ENCODE results near the gene LIMS2. TPM values are rescaled to one million over a fixed set of nuclear protein-coding genes. Genes with fewer than 3 reads are reported as not detected.

Gene LIMS2, protein sequence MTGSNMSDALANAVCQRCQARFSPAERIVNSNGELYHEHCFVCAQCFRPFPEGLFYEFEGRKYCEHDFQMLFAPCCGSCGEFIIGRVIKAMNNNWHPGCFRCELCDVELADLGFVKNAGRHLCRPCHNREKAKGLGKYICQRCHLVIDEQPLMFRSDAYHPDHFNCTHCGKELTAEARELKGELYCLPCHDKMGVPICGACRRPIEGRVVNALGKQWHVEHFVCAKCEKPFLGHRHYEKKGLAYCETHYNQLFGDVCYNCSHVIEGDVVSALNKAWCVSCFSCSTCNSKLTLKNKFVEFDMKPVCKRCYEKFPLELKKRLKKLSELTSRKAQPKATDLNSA
- 161 TPM for total RNA-seq
- long read RNA-seq, transcript LIMS2-208 (10 exons, 2,335 nt): minor isoform, 15 of 313 reads
- long read RNA-seq, transcript LIMS2-204 (6 exons, 1,678 nt): minor isoform, 6 of 313 reads
- long read RNA-seq, transcript LIMS2-202 (10 exons, 2,045 nt): major isoform, 184 of 313 reads
- long read RNA-seq, transcript LIMS2-203 (7 exons, 867 nt): minor isoform, 7 of 313 reads
- long read RNA-seq, partial matches to known transcripts: 38 of 313 reads
- long read RNA-seq, other reads (novel, unspliced or antisense): 54 of 313 reads

DNA sequence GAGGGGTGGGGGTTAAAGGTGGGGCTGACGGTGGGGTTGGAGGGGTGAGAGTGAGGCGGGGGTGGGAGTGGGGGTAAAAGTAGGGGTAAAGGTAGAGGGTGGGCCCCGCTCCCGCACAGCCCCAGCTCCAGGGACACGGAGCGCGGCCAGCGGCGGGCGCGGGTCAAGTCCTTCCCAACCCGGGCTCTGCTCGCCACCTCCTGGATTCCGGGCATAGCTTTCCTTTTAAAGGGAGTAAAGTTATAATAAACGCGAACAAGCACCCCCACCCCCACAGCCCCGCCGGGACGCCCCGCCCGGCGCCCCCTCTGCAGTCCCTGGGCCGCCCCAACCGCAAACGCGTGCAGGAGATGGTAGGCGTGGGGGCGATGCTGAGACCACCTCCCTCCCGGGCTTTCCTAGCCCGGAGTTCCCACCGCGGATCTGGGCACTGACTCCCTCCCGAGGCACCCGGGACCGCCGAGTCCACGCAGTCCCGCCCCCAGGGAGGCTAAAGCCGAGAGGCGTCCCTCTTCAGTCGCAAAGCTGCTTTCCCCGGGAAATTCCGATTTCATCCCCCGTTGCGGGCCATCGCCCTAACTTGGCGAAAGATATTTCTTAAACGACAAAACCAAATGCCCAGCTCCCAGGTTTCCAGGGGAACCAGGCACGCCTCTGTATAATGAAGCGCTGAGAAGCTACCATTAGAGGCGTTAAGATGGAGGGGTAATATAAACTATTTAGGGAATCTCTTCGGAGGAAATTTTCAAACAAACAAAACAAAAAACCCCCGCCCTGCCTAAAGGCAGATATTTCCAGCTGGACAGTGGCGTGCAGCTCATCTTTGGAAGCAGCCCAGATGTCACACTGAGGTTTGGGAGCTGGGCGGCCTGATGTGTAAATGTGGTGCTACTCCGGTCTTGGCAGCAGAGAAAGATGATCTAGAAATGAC lies at the start of gene LIMS2:
TSS of gene LIMS2 (minus strand) at position 200 of the 931 bp plus-strand sequence. CDS start 506 bp downstream, outside the sequence.
- Histone ChIP-seq H3K27ac (peak within 1 kb of the TSS; percentile 86), H3K4me3 (peak within 1 kb of the TSS; percentile 72), H3K27me3 (no peaks in the 10 kb centered on the region), H3K36me3 (no peaks in the 10 kb centered on the region), H3K9me3 (no peaks in the 10 kb centered on the region), H3K4me1 (peaks cover 29% of the 10 kb centered on the region)
- DNase-seq (peak; percentile 80), ATAC-seq (peak; percentile 50)
- intact Hi-C loops (cut with DNase I): no loop called here
- TF ChIP-seq, protein P1, sequence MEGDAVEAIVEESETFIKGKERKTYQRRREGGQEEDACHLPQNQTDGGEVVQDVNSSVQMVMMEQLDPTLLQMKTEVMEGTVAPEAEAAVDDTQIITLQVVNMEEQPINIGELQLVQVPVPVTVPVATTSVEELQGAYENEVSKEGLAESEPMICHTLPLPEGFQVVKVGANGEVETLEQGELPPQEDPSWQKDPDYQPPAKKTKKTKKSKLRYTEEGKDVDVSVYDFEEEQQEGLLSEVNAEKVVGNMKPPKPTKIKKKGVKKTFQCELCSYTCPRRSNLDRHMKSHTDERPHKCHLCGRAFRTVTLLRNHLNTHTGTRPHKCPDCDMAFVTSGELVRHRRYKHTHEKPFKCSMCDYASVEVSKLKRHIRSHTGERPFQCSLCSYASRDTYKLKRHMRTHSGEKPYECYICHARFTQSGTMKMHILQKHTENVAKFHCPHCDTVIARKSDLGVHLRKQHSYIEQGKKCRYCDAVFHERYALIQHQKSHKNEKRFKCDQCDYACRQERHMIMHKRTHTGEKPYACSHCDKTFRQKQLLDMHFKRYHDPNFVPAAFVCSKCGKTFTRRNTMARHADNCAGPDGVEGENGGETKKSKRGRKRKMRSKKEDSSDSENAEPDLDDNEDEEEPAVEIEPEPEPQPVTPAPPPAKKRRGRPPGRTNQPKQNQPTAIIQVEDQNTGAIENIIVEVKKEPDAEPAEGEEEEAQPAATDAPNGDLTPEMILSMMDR (IDR thresholded peaks at IDR 0.05): peak; percentile 21

DNA sequence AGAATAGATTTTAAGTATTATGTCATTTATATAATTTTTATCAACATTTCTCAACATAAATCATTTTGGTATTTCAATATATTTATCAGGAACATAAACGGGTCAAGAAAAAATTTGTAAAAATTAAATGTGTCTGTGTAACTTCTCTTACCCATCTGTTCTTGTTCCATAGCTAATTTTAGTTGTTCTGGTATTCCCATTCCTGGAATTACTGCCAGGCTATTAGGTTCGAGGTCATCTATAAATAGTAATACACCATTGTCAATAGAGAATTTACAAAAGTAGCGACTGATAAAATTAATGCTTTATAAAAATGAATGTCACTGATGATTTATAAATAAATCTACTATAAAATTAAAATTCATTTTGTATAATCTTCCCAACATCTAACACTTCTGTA lies 47.5 kb upstream of the LIMS2 start:
- H3K36me3 ChIP-seq: peaks cover 55% of the 10 kb centered on the region
- TF ChIP-seq, protein P1 (IDR thresholded peaks at IDR 0.05): no peak
- ATAC-seq: no peak

DNA sequence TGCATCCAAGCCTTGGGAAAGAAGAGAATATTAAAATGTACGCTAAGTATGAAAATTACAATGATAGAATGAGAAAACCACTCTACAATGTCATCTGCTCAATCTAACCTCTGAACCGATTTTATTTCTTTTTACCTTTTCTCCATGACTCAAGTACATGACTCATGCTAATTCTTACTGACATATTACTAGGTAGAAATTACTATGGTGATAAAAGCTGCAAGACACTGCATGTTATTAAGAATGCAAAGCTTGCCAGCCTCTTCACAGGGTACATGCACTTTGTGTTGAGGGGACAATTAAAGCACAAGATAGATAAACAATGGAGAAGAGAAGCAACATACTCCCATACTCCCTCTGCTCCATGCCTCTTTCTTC lies 46.6 kb upstream of the LIMS2 start:
- no peaks in the 10 kb centered on the region for H3K4me1 ChIP-seq
- intact Hi-C loops (cut with DNase I): no loop called here
- no peak for ATAC-seq
- no peaks in the 10 kb centered on the region for H3K27me3 ChIP-seq
- TF ChIP-seq, protein P1 (IDR thresholded peaks at IDR 0.05): no peak
- H3K4me3 ChIP-seq: no peak overlapping the region
- no peak for DNase-seq
- peaks cover 55% of the 10 kb centered on the region for H3K36me3 ChIP-seq
- no peaks in the 10 kb centered on the region for H3K9me3 ChIP-seq
- no peak overlapping the region for H3K27ac ChIP-seq

More for the DNA sequence above, 47.5 kb upstream of the LIMS2 start:
- no peak overlapping the region for H3K27ac ChIP-seq
- no peaks in the 10 kb centered on the region for H3K27me3 ChIP-seq
- intact Hi-C loops (cut with DNase I): no loop called here
- H3K9me3 ChIP-seq: no peaks in the 10 kb centered on the region
- no peak for DNase-seq
- no peak overlapping the region for H3K4me3 ChIP-seq
- no peaks in the 10 kb centered on the region for H3K4me1 ChIP-seq

DNA sequence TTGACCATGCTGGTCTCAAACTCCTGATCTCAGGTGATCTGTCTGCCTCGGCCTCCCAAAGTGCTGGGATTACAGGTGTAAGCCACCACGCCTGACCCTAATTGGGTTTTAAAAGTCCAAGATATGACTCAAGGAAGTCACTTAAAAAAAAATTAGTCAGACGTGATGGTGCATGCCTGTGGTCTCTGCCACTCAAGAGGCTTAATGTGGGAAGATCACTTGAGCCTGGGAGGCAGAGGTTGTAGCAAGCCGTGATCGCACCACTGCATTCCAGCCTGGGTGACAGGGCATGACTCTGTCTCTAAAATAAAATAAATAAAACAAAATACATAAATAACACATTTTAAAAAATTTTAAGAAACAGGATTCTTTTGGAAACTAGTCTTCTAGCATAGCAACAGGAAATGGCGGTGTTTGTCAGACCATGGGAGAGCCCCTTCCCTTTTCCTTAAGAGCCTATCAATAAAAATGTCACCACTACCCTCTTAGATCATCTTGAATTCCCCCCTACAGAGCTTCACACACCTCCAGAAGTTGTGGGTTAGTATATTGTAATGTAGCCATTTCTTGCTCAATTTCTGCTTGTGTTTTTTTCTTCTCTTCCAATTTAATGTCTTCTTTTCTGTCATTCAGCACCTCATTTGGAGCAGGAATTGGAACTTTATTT lies 46.1 kb upstream of the LIMS2 start:
- Histone ChIP-seq H3K36me3 (peaks cover 55% of the 10 kb centered on the region), H3K4me1 (no peaks in the 10 kb centered on the region), H3K27ac (no peak overlapping the region), H3K27me3 (no peaks in the 10 kb centered on the region), H3K4me3 (no peak overlapping the region), H3K9me3 (no peaks in the 10 kb centered on the region)
- no peak for DNase-seq
- no peak for ATAC-seq
- intact Hi-C loops (cut with DNase I): no loop called here
- TF ChIP-seq, protein P1 (IDR thresholded peaks at IDR 0.05): no peak
